DMS114 treated with DMSO at 0.1 percent for 48 hours (cell line): ENCODE measurements around the gene LY6G5C.

Source experiments
- DNase-seq: peaks from one replicate; lab custom pipeline; 2025; ENCODE audit not compliant: unreplicated experiment; lab: John Stamatoyannopoulos, UW

LY6G5C gene

DNA sequence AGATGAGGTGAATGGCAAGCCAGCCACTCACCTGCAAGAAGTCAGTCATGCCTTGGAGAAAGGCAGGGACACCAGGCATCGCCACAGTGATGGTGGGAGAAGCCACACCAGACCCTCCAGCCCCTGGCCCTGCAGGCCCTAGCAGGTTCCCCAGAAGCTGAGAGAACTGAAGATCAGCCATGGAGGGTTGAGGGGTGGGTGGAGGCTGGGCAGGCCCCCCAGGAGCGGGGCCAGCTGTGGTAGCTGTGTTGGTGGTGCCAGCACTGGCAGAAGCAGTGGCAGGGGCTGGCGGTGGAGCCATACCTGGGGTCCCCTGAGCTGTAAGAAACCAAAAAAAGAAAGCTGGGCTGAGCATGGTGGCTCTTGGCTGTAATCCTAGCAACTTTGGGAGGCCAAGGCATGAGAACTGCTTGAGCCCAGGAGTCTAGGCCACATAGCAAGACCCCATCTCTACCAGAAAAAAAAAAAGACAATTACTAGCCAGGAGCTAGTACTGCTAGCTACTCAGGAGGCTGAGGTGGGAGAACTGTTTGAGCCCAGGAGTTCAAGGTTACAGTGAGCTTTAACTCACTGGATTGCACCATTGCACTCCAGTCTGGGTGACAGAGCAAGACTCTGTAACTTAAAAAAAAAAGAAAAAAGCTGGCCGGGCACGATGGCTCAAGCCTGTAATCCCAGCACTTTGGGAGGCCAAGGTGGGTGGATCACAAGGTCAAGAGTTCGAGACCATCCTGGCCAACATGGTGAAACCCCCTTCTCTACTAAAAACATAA is 37.9 kb downstream of the LY6G5C start:
- DNase-seq, result no peak

DNA sequence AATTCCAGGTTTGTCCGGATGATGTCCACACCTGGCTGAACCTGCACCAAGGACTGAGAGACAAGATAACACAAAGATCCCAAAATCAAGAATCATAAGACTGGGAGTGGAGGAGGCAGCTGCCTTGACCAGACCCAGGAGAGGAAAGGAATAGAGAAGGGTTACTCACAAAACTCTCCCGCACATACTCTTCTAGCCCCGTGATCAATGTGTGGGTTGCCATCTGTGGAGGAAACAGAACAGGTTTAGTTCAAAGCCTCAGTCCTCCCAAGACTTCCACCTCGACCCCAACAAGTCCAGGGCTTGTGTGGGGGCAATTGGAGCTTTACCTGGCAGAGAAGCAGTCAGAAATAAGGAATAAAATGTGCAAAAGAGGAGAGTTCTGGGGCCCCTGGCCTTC is 39.5 kb downstream of the LY6G5C start:
- no peak for DNase-seq

DNA sequence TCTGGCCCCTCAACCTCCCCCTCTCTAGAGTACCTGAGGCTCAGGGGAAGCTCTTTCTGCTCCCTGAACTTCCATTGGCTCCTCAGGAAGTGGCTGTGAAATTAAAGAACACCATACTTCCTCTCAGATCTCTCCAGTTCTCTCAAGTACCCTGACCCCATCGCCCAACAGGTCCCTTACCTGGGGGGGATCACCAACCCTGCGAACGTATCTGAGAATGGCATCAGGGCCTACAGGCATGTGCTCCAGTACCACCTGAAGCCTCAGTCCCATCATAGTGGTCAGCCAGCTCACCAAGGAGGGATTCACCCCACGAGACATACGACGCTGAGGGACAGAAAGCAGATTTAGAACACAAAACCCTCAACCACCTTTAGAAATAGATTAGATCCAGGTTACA is 40.3 kb downstream of the LY6G5C start:
- DNase-seq, result no peak

DNA sequence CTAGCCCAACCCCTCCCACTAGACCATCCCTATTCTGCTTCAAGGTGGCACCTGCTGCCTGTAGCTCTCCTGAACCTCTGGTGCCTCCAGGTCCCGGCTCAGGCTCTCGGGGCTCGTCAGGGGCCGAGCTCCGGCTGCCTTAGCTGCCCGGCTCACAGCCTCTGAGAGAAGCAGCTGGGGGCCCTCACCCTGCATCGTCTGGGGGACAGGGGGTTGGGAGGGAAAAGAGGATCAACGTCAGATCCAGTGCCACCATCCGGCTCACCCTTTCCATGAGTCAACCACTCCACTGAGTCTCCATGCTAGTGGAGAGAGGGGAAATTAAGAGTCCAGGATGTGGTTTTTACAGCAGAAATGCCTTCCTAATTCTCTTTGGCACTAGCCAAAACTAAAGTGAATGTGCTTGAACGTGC is 41.4 kb downstream of the LY6G5C start:
- no peak for DNase-seq

DNA sequence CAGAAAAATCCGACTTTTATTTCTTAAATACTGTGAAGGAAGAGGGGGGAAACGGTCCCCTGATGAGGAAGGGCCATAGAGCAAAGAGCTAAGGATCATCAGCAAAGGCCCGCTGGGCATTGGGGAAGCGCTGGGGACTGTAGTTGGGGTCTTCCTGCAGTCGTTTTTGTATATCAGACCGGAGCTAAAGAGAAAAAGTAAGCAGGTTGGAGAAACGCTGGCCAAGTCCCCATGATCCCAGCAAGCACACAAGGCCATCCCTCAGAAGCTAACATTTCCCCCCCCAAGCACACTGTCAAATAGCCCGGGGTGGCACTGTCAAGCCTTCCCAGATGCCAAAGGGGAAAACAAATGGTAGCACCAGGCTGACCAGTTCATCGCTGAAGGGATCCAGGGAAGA is 41.8 kb downstream of the LY6G5C start:
- no peak for DNase-seq

DNA sequence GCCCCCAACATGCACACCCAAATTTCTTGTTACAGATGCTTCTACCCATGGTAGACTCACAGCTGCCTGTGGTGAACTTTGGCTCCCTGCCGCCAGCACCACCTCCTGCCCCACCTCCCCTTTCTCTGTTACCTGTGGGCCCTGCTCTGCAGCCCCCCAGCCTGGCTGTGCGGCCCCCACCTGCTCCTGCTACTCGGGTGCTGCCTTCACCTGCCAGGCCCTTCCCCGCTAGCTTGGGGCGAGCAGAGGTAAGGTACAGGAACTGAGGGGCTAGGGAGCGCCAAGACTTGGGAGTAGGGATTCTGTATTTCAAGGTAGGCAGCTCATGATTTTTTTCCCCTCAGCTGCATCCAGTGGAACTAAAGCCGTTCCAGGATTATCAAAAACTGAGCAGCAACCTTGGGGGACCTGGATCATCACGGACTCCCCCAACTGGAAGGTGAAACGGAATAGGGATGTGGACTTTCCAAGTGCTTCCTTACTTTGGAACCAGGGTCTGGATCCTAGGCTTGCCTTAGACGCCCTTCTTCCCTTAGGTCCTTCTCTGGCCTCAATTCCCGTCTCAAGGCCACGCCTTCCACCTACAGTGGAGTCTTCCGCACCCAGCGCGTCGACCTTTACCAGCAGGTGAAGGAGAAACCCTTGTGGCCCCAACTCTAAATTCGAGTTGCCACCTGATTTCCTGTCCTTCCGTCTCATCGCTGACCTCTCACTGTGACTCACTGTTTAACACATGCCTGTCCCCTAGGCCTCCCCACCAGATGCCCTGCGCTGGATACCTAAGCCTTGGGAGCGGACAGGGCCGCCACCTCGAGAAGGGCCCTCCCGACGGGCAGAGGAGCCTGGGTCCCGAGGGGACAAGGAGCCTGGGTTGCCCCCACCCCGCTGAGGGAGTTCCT is 43.9 kb downstream of the LY6G5C start:
- DNase-seq, result no peak

DNA sequence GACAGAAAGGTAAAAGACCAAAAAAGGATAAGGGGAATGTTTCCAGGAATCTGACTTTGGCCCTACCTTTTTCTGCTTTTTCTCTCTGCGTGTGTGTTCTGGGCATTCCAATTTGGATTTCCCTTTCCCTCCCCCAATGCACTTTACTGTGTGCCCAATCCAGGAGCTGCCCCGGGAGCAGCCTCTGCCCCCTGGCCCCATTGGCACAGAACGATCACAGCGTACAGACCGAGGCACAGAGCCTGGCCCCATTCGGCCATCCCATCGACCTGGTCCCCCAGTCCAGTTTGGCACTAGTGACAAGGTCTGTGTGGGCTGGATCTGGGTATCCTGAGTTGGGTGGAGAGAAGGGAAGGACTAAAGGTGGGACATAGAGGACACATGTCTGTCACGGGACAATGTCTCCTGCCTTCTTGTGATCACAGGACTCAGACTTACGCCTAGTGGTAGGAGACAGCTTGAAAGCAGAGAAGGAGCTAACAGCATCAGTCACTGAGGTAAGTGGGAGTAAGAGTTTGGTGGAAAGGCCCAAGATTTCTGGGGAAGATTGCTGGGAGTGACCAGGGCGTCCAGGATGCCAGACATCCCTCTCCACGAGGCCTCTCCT is 45.8 kb downstream of the LY6G5C start:
- no peak for DNase-seq

DNA sequence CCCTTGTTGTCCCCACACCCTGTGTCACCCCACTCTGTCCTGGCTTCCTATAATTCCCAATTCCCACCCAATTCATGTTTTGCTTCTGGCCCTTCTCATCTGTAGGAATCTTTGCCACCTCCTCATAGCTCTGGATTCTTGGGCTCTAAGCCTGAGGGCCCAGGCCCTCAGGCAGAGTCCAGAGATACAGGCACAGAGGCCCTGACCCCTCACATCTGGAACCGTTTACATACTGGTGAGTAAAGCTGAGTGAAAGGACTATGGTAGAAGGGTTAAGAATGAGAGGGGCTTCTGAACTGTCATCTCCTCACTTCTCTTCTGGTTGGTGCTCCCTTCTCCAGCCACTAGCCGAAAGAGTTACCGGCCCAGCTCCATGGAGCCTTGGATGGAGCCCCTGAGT is 46.7 kb downstream of the LY6G5C start:
- no peak for DNase-seq

DNA sequence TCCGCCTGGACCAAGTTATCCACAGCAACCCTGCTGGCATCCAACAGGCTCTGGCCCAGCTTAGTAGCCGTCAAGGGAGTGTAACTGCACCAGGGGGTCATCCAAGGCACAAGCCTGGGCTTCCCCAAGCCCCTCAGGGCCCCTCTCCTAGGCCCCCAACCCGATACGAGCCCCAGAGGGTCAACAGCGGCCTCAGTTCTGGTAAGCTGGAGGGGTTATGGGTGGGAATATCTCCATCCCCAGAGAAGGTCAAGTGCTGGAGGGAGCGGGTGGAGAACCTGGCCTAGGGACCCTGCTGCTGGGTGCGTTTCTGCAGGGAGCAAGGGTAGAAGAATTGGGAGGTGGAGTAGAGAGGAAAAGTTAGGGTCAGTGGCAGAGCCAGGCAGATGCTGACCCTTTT is 47.4 kb downstream of the LY6G5C start:
- no peak for DNase-seq

DNA sequence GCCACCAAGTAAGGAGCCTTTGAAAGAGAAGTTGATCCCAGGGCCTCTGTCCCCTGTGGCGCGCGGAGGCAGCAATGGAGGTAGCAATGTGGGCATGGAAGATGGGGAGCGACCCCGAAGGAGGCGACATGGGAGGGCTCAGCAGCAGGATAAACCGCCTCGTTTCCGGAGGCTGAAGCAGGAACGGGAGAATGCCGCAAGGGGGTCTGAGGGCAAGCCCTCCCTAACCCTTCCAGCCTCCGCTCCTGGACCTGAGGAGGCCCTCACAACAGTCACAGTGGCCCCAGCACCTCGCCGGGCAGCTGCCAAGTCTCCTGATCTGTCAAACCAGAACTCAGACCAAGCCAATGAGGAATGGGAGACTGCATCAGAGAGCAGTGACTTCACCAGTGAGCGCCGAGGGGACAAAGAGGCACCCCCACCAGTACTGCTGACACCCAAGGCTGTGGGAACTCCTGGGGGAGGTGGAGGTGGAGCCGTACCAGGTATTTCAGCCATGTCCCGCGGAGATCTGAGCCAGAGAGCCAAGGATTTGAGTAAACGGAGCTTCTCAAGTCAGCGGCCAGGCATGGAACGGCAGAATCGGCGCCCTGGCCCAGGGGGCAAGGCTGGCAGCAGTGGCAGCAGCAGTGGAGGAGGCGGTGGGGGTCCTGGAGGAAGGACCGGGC is 48.5 kb downstream of the LY6G5C start:
- DNase-seq, result no peak

DNA sequence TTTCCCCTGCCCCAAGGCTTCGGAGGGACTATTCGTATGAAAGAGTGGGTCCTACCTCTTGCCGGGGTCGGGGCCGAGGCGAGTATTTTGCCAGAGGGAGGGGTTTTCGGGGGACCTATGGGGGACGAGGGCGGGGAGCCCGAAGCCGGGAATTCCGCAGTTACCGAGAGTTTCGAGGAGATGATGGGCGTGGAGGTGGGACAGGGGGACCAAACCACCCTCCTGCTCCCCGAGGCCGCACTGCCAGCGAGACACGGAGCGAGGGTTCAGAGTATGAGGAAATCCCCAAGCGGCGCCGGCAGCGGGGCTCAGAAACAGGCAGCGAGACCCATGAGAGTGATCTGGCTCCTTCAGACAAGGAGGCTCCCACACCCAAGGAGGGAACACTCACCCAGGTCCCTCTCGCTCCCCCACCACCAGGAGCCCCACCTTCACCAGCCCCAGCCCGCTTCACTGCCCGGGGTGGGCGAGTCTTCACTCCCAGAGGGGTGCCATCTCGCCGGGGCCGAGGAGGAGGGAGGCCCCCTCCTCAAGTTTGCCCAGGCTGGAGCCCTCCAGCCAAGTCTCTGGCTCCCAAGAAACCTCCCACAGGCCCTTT is 49.1 kb downstream of the LY6G5C start:
- no peak for DNase-seq

DNA sequence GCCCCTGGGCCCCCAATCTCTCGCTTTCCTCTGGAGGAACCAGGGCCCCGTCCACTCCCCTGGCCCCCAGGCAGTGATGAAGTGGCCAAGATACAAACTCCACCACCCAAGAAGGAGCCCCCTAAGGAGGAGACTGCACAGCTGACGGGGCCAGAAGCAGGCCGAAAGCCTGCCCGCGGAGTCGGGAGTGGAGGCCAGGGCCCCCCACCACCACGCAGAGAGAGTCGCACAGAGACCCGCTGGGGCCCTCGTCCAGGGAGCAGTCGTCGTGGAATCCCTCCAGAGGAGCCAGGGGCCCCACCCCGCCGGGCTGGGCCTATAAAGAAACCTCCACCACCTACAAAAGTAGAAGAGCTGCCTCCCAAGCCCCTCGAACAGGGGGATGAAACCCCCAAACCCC is 49.7 kb downstream of the LY6G5C start:
- DNase-seq, result no peak

DNA sequence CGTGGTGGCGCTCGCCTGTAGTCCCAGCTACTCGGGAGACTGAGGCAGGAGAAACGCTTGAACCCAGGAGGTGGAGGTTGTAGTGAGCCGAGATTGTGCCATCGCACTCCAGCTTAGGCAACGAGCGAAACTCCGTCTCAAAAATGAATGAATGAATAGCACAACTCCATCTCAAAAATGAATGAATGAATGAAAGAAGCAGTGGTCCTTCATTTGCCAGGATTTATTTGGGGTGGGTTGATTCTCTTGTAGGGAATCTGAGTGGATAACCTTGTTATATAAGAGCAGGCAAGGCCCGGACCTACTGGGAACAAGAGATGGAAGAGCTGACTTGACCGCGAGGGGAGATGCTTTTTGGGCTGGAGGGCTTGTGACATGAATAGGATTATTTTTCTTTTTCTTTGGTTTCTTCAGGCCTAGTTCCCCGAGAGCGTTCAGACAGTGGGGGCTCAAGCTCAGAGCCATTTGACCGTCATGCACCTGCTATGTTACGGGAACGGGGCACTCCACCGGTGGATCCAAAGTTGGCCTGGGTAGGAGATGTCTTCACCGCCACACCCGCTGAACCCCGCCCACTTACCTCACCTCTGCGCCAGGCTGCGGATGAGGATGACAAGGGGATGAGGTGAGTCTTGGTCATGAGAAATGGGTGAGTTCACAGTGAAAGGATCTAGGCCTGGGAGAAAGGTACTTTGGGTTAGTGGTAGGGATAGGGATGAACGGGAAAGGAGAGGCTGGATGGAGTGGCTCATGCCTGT is 50.5 kb downstream of the LY6G5C start:
- DNase-seq, result no peak

DNA sequence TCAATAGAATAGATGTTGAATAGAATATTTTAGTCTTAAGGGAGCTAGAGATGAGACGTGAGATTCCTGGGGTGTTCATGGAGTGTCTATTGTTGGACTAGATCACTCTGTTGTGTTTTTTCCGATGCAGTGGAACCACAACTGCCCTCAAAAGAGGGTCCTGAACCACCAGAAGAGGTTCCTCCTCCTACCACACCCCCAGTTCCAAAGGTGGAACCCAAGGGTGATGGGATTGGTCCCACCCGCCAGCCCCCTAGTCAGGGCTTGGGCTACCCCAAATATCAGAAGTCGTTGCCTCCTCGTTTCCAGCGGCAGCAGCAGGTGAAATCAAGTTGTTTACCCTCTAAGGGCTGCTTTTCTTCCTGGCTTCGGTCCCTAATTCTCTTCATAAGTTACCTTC is 51.9 kb downstream of the LY6G5C start:
- no peak for DNase-seq

DNA sequence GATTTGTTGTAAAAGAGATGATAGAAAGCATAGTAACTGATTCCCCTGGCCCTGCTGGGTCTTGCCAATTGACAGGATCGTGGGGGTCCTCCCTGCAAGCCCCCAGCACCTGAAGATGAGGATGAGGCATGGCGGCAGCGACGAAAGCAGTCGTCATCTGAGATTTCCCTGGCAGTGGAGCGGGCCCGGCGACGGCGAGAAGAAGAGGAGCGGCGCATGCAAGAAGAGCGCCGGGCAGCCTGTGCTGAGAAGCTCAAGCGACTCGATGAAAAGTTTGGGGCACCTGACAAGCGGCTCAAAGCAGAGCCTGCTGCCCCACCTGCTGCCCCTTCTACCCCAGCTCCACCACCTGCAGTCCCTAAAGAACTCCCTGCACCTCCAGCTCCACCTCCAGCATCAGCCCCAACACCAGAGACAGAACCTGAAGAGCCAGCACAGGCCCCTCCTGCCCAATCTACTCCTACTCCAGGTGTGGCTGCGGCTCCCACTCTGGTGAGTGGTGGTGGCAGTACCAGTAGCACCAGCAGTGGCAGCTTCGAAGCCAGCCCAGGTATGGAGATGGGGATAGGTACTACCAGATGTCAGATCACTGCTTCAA is 53.1 kb downstream of the LY6G5C start:
- DNase-seq, result no peak

DNA sequence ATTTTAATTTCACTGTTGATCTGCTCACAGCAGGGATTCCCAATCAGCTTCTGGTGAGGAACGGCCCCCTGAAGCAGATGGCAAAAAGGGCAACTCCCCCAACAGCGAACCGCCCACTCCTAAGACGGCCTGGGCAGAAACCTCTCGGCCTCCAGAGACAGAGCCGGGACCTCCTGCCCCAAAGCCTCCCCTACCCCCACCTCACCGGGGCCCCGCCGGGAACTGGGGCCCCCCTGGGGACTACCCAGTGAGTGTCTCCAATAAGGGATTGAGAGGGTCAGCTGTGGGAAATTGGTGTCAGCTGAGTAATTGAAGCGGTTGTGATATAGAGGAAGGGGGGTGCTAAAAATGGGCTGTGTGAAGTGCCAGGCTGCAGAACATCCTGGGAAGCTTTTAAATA is 53.9 kb downstream of the LY6G5C start:
- no peak for DNase-seq
